Bone marrow (tissue), 2 donors: ENCODE measurements around the gene AFG1L.
"Not testable (repeated sequence)": the region's sequence is repeated elsewhere in the genome, so short reads cannot be mapped to it uniquely, and the experiment has no call there.

Experiments
- DNase-seq, 2 donors: peaks; one replicate each; lab custom pipeline; 2025; lab: John Stamatoyannopoulos, UW

AFG1L gene

GRCh38 chr6:108288742-108289141, 6.1 kb upstream of the AFG1L start:
- DNase-seq, result no peak

- no peak for DNase-seq
Measured at GRCh38 chr6:108291091-108291490, 3.8 kb upstream of the AFG1L start.

GRCh38 chr6:108292561-108292960, 2.3 kb upstream of the AFG1L start:
- DNase-seq, result not testable (repeated sequence)

GRCh38 chr6:108293527-108294296, 1.1 kb upstream of the AFG1L start:
- DNase-seq, result no peak

- no peak for DNase-seq
Measured at GRCh38 chr6:108294297-108294726, 542 bp upstream of the AFG1L start.

GRCh38 chr6:108295676-108296075, 822 bp downstream of the AFG1L start:
- DNase-seq, result no peak

- DNase-seq, result no peak
Measured at GRCh38 chr6:108302386-108302785, 7.5 kb downstream of the AFG1L start.

- no peak for DNase-seq
Measured at GRCh38 chr6:108304646-108305045, 9.8 kb downstream of the AFG1L start.

GRCh38 chr6:108308641-108309040, 13.8 kb downstream of the AFG1L start:
- not testable (repeated sequence) for DNase-seq

- DNase-seq, result no peak
Measured at GRCh38 chr6:108309844-108310243, 15.0 kb downstream of the AFG1L start.

- DNase-seq, result no peak
Measured at GRCh38 chr6:108312605-108313004, 17.8 kb downstream of the AFG1L start.

GRCh38 chr6:108321253-108321747, 26.4 kb downstream of the AFG1L start:
- DNase-seq, result no peak

- DNase-seq, result no peak
Measured at GRCh38 chr6:108322728-108323127, 27.9 kb downstream of the AFG1L start.

GRCh38 chr6:108323710-108324466, 29.0 kb downstream of the AFG1L start:
- no peak for DNase-seq

- DNase-seq, result not testable (repeated sequence)
Measured at GRCh38 chr6:108330221-108330785, 35.4 kb downstream of the AFG1L start.

- no peak for DNase-seq
Measured at GRCh38 chr6:108330806-108331205, 36.0 kb downstream of the AFG1L start.

- no peak for DNase-seq
Measured at GRCh38 chr6:108331982-108332381, 37.1 kb downstream of the AFG1L start.

GRCh38 chr6:108336971-108337370, 42.1 kb downstream of the AFG1L start:
- no peak for DNase-seq

- no peak for DNase-seq
Measured at GRCh38 chr6:108337721-108338120, 42.9 kb downstream of the AFG1L start.

- no peak for DNase-seq
Measured at GRCh38 chr6:108341372-108341771, 46.5 kb downstream of the AFG1L start.

GRCh38 chr6:108343894-108344293, 49.0 kb downstream of the AFG1L start:
- no peak for DNase-seq

- no peak for DNase-seq
Measured at GRCh38 chr6:108348655-108349349, 53.9 kb downstream of the AFG1L start.
